ENCODE results near the gene TXLNB. TPM values are rescaled to one million over a fixed set of nuclear protein-coding genes. Genes with fewer than 3 reads are reported as not detected.

Gene TXLNB
- total and polyA plus RNA-seq, 2 of the 13 experiments (the other 11 are each of a cell fraction or from before 2014, with no cell fraction given): not detected

- TF ChIP-seq CERS6 (CRISPR knock-in tag; IDR thresholded peaks at IDR 0.05): no peak
- TF ChIP-seq ZBTB40 (IDR thresholded peaks at IDR 0.05): no peak
- no peak for TF ChIP-seq ZBTB40 (CRISPR knock-in tag; IDR thresholded peaks at IDR 0.05)
- TF ChIP-seq LCORL (IDR thresholded peaks at IDR 0.05): no peak
- peak; percentile 58; the same call in 1 of the 2 replicates for TF ChIP-seq LCORL (CRISPR knock-in tag; IDR thresholded peaks at IDR 0.05)
- TF ChIP-seq TP53 (CRISPR knock-in tag; conservative IDR thresholded peaks at IDR 0.05): no peak
- TF ChIP-seq ZBTB7A (CRISPR knock-in tag; IDR thresholded peaks at IDR 0.05): no peak
- TF ChIP-seq SALL1 (CRISPR knock-in tag; IDR thresholded peaks at IDR 0.05): peak; percentile 79
- no peak for TF ChIP-seq JARID2 (CRISPR knock-in tag; IDR thresholded peaks at IDR 0.05; ENCODE audit: insufficient replicate concordance)
- no peak for TF ChIP-seq ZNF451 (CRISPR knock-in tag; IDR thresholded peaks at IDR 0.05)
- peak; percentile 81; the same call in 1 of the 2 replicates for TF ChIP-seq ZNF331 (CRISPR knock-in tag; IDR thresholded peaks at IDR 0.05)
- TF ChIP-seq ELF3 (CRISPR knock-in tag; IDR thresholded peaks at IDR 0.05): peak; percentile 57; the same call in 1 of the 2 replicates
- TF ChIP-seq HNRNPL (IDR thresholded peaks at IDR 0.05; ENCODE audit: low read depth, low read length): 0 out of 2 replicates have a peak, but pooled peaks have one; percentile 33
- no peak for TF ChIP-seq ZBTB21 (CRISPR knock-in tag; IDR thresholded peaks at IDR 0.05)
- TF ChIP-seq MEIS1 (CRISPR knock-in tag; IDR thresholded peaks at IDR 0.05; ENCODE audit: borderline replicate concordance): peak; percentile 50; the same call in 1 of the 2 replicates
- no peak for TF ChIP-seq ZFP1 (CRISPR knock-in tag; IDR thresholded peaks at IDR 0.05)
- TF ChIP-seq HIC2 (CRISPR knock-in tag; IDR thresholded peaks at IDR 0.05; ENCODE audit: low read depth): peak; percentile 30; the same call in 1 of the 2 replicates
- no peak for TF ChIP-seq SOX6 (IDR thresholded peaks at IDR 0.05)
- TF ChIP-seq SOX6 (CRISPR knock-in tag; IDR thresholded peaks at IDR 0.05): peak; percentile 46; the same call in 1 of the 2 replicates
- peak; percentile 41; the same call in 1 of the 2 replicates for TF ChIP-seq THAP11 (CRISPR knock-in tag; IDR thresholded peaks at IDR 0.05)
- TF ChIP-seq ZNF350 (CRISPR knock-in tag; IDR thresholded peaks at IDR 0.05; ENCODE audit: borderline replicate concordance, low read depth): 0 out of 2 replicates have a peak, but pooled peaks have one; percentile 37
Measured at GRCh38 chr6:139219271-139219729, 72.5 kb downstream of the TXLNB start (continued).

Data from HepG2 (cell line).